HEK293T (cell line): ENCODE results near the gene ATP10A.

Source experiments
- FOXA1 ChIP-seq: fragments of 450-650 bp; IDR thresholded peaks from 2 replicates; pipeline ENCODE4 v1.6.1; 2016; ENCODE audit warnings: mild to moderate bottlenecking
- FOXM1 ChIP-seq: fragments of 450-650 bp; IDR thresholded peaks from 2 replicates; pipeline ENCODE4 v1.6.1; 2017; ENCODE audit warnings: mild to moderate bottlenecking, borderline replicate concordance
- NFRKB ChIP-seq: fragments of 450-650 bp; IDR thresholded peaks from 2 replicates; pipeline ENCODE4 v1.6.1; 2016; ENCODE audit warnings: mild to moderate bottlenecking, moderate library complexity

DNA sequence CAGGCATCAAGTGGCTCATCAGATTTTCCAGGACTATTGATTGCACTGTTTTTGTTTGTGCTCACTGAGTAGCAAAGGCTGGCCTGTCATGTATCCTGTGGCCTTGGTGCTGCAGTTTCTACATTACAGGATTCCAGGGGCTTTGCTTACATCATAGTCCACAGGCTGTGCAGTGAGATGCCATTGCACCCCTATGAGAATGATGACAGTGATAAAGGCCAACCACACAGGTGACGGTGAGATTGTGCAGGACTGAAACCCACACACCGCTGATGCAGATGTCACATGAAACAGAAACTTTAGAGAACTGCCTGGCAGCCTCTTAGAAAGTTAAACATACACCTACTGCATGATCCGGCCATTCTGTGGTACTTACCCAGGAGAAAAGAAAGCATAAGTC lies 229.3 kb downstream of the ATP10A start:
- no peak for TF ChIP-seq NFRKB
- TF ChIP-seq FOXM1, result no peak
- no peak for TF ChIP-seq FOXA1
